NCI-H1105 (cell line): ENCODE results near the gene GPR78.

Experiments used
- DNase-seq: peaks from one replicate; lab custom pipeline; 2025; lab: John Stamatoyannopoulos, UW

Gene GPR78

GRCh38 chr4:8600266-8600665 lies 20.1 kb downstream of the GPR78 start:
- DNase-seq: no peak

GRCh38 chr4:8600686-8601085 lies 20.5 kb downstream of the GPR78 start:
- DNase-seq: no peak

- no peak for DNase-seq
Observed at GRCh38 chr4:8601086-8601485, 20.9 kb downstream of the GPR78 start.

DNA sequence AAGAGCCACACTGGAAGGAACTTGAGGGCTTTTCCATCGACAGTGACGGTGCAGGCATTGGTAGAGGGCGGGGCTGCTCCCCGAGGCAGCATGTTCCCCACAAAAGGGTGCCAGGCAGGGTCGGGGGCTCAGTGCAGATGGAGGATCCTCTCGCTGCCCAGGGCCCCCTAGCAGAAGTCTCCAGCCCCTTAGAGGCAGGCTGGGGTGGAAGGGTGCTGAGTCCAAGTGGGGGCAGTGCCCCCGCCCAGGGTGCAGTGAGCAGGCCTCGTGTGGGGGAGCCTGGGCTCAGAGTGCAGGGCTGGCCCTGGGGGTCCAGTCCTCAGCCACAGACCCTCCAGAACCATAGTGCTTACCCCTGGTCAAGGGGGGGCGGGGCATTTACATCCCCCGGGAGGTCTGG lies 21.4 kb downstream of the GPR78 start:
- DNase-seq: no peak

DNA sequence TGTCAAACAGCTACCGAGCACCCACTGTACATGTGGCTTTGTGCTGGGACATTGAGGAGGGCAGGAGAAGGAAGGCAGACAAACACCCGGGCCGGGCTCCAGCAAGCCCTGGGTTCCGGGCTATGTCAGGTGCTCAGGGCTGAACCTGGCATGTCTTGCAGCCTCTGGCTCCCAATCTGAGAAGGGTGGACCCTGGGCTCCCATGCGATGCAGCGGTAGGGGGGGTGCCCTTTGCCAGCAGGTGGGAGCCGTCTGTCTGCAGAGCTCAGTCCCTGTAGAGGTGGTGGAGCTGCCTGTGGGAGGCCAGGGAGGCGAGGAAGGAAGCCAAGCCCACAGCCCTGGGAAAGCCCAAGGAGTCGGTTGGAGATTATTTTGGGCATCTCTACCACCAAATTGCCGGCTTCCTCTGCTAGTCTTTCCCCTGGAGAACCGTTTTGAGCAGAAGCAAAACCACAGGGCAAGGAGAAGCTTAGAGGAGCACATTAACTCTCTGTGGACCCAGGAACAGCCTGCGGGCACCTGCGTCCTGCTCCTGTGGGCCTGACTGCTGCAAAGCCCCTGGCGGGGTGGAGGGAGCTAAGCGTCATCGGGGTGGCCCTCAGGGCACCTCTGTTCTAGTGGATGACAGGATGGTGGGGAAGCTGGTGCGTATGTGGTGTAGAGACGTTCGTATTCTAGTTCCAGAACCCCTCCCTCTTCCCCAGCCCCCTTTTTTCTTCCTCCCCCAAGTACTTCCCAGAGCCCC lies 22.7 kb downstream of the GPR78 start:
- no peak for DNase-seq

DNA sequence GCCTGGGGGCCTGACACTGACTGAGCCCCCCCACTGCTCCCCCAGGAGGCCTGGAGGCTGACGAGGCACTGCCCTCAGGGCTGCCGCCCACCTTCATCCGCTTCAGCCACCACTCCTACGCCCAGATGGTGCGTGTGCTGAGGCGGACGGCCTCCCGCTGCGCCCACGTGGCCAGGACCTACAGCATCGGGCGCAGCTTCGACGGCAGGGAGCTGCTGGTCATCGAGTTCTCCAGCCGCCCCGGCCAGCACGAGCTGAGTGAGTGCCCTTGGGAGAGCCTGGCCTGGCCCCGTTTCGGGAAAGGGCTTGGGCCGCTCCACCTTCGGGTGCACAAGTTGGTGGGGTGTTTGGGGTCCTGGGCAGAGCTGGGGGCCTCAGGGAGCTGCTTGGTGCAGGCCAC lies 23.7 kb downstream of the GPR78 start:
- DNase-seq: no peak

GRCh38 chr4:8605289-8605688 lies 25.1 kb downstream of the GPR78 start:
- DNase-seq: no peak

DNA sequence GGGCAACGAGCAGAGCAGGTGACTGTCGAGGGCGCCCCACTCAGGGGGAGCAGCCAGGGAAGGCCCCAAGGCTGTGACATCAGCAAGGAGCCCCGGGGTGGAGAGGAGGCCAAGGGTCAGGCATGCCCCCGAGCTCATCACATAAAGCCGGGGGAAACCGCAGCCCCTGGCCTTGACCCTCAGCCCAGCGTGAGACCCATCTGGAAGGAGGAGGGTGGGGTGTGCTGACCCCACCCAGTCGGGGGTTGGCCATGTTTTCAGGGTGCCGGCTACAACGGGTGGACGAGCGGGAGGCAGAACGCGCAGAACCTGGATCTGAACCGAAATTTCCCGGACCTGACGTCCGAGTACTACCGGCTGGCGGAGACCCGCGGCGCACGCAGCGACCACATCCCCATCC lies 26.3 kb downstream of the GPR78 start:
- DNase-seq: no peak

DNA sequence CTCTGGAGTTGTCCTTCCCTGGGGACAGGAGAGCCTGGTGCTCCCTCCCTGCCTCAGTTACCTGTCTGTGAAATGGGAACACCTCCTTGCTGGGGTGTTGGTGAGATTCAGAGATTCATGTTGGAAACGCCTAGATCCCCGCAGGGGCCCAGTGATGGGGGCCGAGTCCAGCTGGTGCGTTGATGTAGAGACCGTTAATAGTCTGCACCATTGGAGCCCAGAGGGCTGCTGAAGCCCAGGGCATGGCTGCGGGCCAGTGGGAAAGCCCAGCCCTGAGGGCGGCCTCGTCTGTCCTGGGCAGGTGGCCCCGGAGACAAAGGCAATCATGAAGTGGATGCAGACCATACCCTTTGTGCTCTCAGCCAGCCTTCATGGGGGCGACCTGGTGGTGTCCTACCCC lies 26.8 kb downstream of the GPR78 start:
- no peak for DNase-seq

- no peak for DNase-seq
Observed at GRCh38 chr4:8607603-8608481, 27.6 kb downstream of the GPR78 start.

DNA sequence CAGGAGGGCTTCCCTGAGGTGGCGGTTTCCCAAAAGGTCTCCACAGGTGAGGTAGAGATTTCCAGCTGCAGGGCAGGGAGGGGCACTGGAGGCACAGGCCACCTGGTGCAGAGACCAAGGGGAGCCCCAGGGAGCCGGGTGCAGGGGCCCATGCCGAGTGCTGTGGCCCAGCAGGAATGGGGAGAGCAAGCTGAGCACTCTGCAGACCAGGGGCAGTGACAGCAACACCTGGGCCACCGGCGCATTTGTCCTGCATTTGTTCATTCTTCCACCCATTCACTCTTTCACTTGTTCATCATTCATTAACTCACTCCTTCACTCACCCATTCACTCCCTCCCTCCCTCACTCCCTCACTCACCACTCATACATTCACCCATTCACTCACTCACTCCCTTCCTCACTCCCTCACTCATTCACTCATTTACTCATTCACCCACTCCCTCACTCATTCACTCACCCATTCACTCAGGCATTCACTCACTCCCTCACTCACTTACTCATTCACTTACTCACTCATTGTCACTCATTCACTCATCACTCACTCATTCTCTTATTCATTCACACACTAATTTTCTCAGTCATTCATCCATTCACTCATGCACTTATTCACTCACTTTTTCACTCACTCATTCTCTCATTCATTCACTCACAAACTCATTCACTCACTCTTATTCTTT lies 28.7 kb downstream of the GPR78 start:
- DNase-seq: no peak

GRCh38 chr4:8609406-8609805 lies 29.2 kb downstream of the GPR78 start:
- no peak for DNase-seq

DNA sequence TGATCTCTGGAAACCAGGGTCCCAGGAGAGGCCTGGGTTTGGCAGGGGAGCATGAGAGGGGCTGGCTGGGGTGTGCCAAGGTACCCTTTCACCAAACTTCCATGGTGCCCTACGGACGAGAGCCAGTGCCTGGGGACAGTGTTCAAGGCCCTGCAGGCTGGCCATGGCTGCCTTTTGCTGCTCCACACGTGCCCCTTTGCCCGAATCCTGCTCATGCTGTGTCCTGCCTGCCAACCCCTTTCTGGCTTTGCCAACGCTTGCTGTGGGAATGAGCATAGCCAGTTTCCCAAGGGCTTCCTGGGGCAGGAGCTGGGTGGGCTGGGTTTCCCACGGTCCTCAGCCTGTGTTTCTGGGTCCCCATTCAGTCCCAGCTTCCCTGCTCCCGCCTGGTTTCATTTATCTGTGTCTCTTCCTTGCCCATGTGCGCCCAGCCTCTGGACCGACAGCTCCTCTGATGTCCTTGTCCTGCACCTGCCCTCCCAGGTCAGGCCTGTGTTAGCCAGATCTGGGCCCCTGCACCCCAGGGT lies 29.7 kb downstream of the GPR78 start:
- DNase-seq: no peak

GRCh38 chr4:8610858-8611616 lies 30.8 kb downstream of the GPR78 start:
- no peak for DNase-seq

DNA sequence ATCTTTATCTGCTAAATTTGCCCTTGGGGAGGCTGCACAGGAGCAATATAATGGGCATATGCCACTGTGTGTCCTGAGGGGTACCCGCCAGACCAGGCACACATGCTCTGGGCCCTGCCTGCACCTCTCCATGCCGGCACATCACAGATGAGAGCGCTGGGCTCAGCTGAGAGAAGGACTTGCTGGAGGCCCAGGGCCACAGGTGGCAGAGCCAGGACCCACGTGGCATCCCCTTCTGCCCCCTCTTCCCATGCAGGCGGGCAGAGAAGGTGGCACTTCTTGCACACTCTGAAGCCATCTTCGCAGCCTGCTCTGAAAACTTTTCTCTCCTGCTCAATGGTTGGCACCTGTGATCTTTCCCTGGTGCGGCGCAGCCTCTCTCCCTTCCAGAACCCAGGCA lies 32.5 kb downstream of the GPR78 start:
- DNase-seq: no peak

GRCh38 chr4:8613421-8614364 lies 33.5 kb downstream of the GPR78 start:
- DNase-seq: no peak

- no peak for DNase-seq
Observed at GRCh38 chr4:8614365-8615193, 34.4 kb downstream of the GPR78 start.

DNA sequence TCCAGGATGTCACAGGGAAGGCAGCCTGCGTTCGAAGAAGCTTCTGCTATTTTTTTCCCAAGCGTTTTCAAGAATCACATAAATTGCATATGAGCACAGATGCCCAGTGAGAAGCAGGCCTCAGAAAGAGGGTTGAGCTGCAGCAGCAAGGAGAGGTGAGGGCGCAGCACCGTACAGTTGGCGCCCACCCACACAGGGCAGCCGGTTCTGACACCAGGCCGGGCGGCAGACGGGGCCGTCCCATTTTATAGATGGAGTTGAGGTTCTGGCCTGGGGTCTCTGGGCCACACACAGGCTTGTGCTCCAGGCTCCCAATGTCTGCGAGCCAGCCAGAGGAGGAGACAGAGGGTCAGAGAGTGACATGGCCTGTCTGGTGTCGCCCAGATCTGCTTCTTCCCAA lies 35.2 kb downstream of the GPR78 start:
- no peak for DNase-seq

GRCh38 chr4:8615921-8616787 lies 36.0 kb downstream of the GPR78 start:
- no peak for DNase-seq
